ENCODE measurements around the gene C11orf87. TPM values are rescaled to one million over a fixed set of nuclear protein-coding genes. Genes with fewer than 3 reads are reported as not detected.

The C11orf87 gene
- total and polyA plus RNA-seq, 2 of the 8 experiments (the other 6 are each of a cell fraction or from before 2014, with no cell fraction given), result 0.22 to 0.32 TPM

DNA sequence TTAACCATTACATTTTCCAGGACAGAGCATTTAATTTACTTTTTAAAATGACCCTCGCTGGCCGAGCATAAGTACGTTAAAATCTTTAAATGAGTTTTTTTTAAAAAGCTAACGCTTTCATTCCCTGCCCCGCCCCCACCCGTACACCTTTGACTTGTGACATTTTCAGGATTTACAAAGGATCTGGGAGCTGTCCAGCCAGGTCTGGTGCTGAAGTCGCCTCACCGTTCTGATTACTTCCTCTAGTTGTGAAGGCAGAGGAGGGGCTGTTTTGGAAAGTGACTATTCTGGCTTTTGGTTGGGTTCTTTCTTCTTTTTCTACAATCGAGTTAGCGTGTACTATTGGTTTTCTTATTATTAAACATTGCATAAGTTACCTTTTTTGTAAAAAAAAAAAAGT, 2.9 kb downstream of the C11orf87 start:
- no peak overlapping the region for H3K23ac ChIP-seq (ENCODE audit: insufficient read length)
- no peak overlapping the region for H2BK12ac ChIP-seq (ENCODE audit: low read depth, low read length)
- TF ChIP-seq GTF2F1 (IDR thresholded peaks at IDR 0.05; ENCODE audit: borderline replicate concordance, low read depth, low read length) (no peak), SAP30 (IDR thresholded peaks at IDR 0.05; ENCODE audit: insufficient read depth, insufficient replicate concordance, low read length) (peak; percentile 71), RAD21 (IDR thresholded peaks at IDR 0.05 in 1 of 2, conservative IDR thresholded peaks at IDR 0.05 in 1 of 2; ENCODE audit: low read depth in 2 of 2, low read length in 2 of 2) (peak in 1 of 2 experiments; percentile 12; a peak in 1 of 4 replicates), TCF12 (IDR thresholded peaks at IDR 0.05; ENCODE audit: low read depth, low read length) (no peak), ZNF274 (IDR thresholded peaks at IDR 0.05; ENCODE audit: borderline replicate concordance, extremely low read depth, low read length) (no peak), TEAD4 (IDR thresholded peaks at IDR 0.05; ENCODE audit: low read depth, low read length) (no peak; the same call in 1 of the 2 replicates), BCL11A (IDR thresholded peaks at IDR 0.05; ENCODE audit: low read depth in 2 of 2, low read length in 2 of 2) (no peak)
- TF ChIP-seq, protein P1, sequence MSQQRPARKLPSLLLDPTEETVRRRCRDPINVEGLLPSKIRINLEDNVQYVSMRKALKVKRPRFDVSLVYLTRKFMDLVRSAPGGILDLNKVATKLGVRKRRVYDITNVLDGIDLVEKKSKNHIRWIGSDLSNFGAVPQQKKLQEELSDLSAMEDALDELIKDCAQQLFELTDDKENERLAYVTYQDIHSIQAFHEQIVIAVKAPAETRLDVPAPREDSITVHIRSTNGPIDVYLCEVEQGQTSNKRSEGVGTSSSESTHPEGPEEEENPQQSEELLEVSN (IDR thresholded peaks at IDR 0.05), result no peak

More for the DNA sequence above, 2.9 kb downstream of the C11orf87 start:
- DNase-seq (ENCODE audit: low read depth in 1 of 2, low spot score in 2 of 2) (peak; percentile 27 to 90), FAIRE-seq (peak; percentile 50)
- H4K20me1 ChIP-seq (replicated peaks in 1 of 2; ENCODE audit: control insufficient read depth in 1 of 2, insufficient read depth in 2 of 2, low read length in 2 of 2), result peaks cover 0 to 4% of the 10 kb centered on the region in 2 experiments
- H2BK120ac ChIP-seq (replicated peaks; ENCODE audit: low read depth, low read length), result no peak overlapping the region
- no peak overlapping the region for H3K4me3 ChIP-seq (ENCODE audit: extremely low read depth in 1 of 4, insufficient read depth in 2 of 4, low read depth in 3 of 4, low read length in 4 of 4)
- H2BK15ac ChIP-seq (ENCODE audit: low read length), result no peak overlapping the region
- no peak overlapping the region for H2AK5ac ChIP-seq (ENCODE audit: low read depth, low read length)
- peaks cover 0 to 11% (median 6%) of the 10 kb centered on the region in 4 experiments; a peak in 5 of 7 replicates for H3K4me1 ChIP-seq (replicated peaks in 1 of 4; ENCODE audit: control insufficient read depth in 3 of 4, insufficient read depth in 4 of 4, low read length in 3 of 4)
- no peak overlapping the region for H3K27ac ChIP-seq (ENCODE audit: low read depth, low read length)
- peaks cover 15 to 34% (median 30%) of the 10 kb centered on the region in 4 experiments for H3K27me3 ChIP-seq (replicated peaks in 1 of 4; ENCODE audit: control insufficient read depth in 3 of 4, extremely low read depth in 1 of 4, insufficient read depth in 3 of 4, low read length in 3 of 4)
- no peaks in the 10 kb centered on the region for H3K9me3 ChIP-seq (ENCODE audit: insufficient read depth in 2 of 2, low read depth in 1 of 2, low read length in 1 of 2)
- H3K14ac ChIP-seq (ENCODE audit: insufficient read length), result no peak overlapping the region
- no peak overlapping the region; a peak in 1 of 4 replicates for H3K4me2 ChIP-seq (ENCODE audit: insufficient read depth in 1 of 2, low read depth in 2 of 2, low read length in 2 of 2)
- no peak overlapping the region for H4K5ac ChIP-seq (ENCODE audit: insufficient read length, low read depth, low read length)
- POLR2A ChIA-PET (ENCODE audit: partially characterized antibody), result no interaction called here
- CTCF ChIA-PET (ENCODE audit: partially characterized antibody), result interaction anchor here (1.0 to 5.2 kb wide), 5 partner anchors 14 to 271 kb away, joined by 3 to 41 read pairs (median 12); no protein-coding TSS in a partner anchor
- H4K91ac ChIP-seq (replicated peaks; ENCODE audit: insufficient read length, low read length), result no peak overlapping the region
- no peak overlapping the region for H3K56ac ChIP-seq (replicated peaks; ENCODE audit: insufficient read length, low read depth, low read length)
- no peak overlapping the region for H2BK5ac ChIP-seq (ENCODE audit: low read depth, low read length)
- peaks cover 16% of the 10 kb centered on the region for H3K23me2 ChIP-seq (ENCODE audit: low read depth, low read length)
- H3K79me1 ChIP-seq (ENCODE audit: low read depth, low read length), result no peaks in the 10 kb centered on the region
- H3K36me3 ChIP-seq (ENCODE audit: control insufficient read depth in 2 of 4, insufficient read depth in 4 of 4, low read length in 3 of 4), result no peaks in the 10 kb centered on the region
- no peak overlapping the region for H3K18ac ChIP-seq (ENCODE audit: extremely low read depth, low read length)
- no peak overlapping the region for H4K8ac ChIP-seq (ENCODE audit: extremely low read depth, insufficient read depth, low read length)
- H2BK20ac ChIP-seq (ENCODE audit: low read length), result no peak overlapping the region
- 14% methylated on average over 10 of the region's 10 CpGs; no CpG with 5 or more reads in 1 of the 2 experiments for WGBS, 2 experiments (ENCODE audit: extremely low coverage in 1 of 2, insufficient coverage in 1 of 2, insufficient read length in 1 of 2, insufficient replicate concordance in 2 of 2, low coverage in 1 of 2, low lambda C conversion rate in 2 of 2, missing lambda C conversion rate in 1 of 2)
- H3K9ac ChIP-seq (replicated peaks in 1 of 4; ENCODE audit: extremely low read depth in 1 of 4, low read depth in 3 of 4, low read length in 3 of 4), result no peak overlapping the region
- no peak overlapping the region for H2AFZ ChIP-seq (ENCODE audit: low read length)
- H3K4ac ChIP-seq (replicated peaks; ENCODE audit: insufficient read length, low read depth, low read length), result no peak overlapping the region
- H3K79me2 ChIP-seq (ENCODE audit: control insufficient read depth in 1 of 2, insufficient read depth in 2 of 2, low read length in 2 of 2), result no peaks in the 10 kb centered on the region

Data from H1 (cell line).